Gastroesophageal sphincter (tissue), 3 donors: ENCODE results near the gene ERV3-1.

Experiments
- CTCF ChIP-seq, 4 experiments: fragments of 200-600 bp in 2 of 4; fragments of 450-650 bp in 2 of 4; sonication (generic) in 1 of 4; IDR thresholded peaks; one replicate each; pipeline ENCODE4 v1.5.1; 2017 to 2019; ENCODE audit warnings: antibody characterized with exemption in 4 of 4, mild to moderate bottlenecking in 2 of 4, moderate library complexity in 2 of 4
- EP300 ChIP-seq: sonication (generic); formaldehyde crosslinking; IDR thresholded peaks from one replicate; pipeline ENCODE4 v1.6.1; 2017; ENCODE audit warnings: antibody characterized with exemption, mild to moderate bottlenecking
- POLR2A ChIP-seq, 2 donors: fragments of 450-650 bp; IDR thresholded peaks; one replicate each; pipeline ENCODE4 v1.6.1; 2017; ENCODE audit warnings: antibody characterized with exemption in 2 of 2, mild to moderate bottlenecking in 2 of 2, moderate library complexity in 1 of 2
- POLR2AphosphoS5 ChIP-seq: sonication (generic); formaldehyde crosslinking; IDR thresholded peaks from one replicate; pipeline ENCODE4 v1.6.1; 2017; ENCODE audit warnings: antibody characterized with exemption

- no peak for TF ChIP-seq CTCF (IDR thresholded peaks at IDR 0.05)
- no peak for TF ChIP-seq POLR2A (IDR thresholded peaks at IDR 0.05)
- no peak for TF ChIP-seq EP300
- TF ChIP-seq POLR2AphosphoS5, result no peak
These were observed 47.3 kb downstream of the ERV3-1 start for GRCh38 chr7:64959072-64959747.
